ENCODE data around the gene PACSIN1.

PACSIN1 gene

DNA sequence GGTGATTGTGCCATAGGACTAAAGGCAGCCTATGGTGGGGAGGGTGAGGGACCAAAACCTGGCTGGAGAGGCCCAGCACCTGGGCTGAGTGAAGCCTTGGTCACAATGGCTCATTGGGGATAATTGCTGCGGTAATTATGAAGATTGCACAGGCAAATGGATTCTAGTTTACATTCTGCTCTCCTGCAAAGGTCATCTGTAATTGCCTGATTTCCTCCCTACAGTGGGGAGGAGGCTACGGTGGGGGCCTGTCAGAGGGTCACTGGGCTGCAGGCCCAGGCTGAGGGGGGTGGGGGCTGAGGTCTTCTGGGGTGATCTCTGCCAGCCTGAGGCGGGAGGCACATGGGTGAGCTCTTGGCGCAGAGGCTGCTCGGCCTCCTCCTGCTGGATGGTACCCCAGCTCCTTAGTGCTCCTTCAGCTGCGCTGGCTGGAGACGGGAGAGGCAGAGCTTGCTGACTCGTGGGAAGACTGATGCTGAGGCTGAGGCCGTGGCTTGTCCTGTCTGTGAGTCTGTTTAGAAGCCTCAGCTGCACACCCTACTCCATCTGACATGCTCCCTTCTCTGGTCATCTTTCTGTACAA is 30.3 kb downstream of the PACSIN1 start:
- DNase-seq (ENCODE audit: low read depth), result no peak
- H3K4me3 ChIP-seq (ENCODE audit: low read depth, low read length), result no peak overlapping the region
- TF ChIP-seq, protein P1, sequence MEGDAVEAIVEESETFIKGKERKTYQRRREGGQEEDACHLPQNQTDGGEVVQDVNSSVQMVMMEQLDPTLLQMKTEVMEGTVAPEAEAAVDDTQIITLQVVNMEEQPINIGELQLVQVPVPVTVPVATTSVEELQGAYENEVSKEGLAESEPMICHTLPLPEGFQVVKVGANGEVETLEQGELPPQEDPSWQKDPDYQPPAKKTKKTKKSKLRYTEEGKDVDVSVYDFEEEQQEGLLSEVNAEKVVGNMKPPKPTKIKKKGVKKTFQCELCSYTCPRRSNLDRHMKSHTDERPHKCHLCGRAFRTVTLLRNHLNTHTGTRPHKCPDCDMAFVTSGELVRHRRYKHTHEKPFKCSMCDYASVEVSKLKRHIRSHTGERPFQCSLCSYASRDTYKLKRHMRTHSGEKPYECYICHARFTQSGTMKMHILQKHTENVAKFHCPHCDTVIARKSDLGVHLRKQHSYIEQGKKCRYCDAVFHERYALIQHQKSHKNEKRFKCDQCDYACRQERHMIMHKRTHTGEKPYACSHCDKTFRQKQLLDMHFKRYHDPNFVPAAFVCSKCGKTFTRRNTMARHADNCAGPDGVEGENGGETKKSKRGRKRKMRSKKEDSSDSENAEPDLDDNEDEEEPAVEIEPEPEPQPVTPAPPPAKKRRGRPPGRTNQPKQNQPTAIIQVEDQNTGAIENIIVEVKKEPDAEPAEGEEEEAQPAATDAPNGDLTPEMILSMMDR (IDR thresholded peaks at IDR 0.05; ENCODE audit: low read depth, low read length, missing control alignments), result no peak
- in situ Hi-C loops (cut with HindIII; ENCODE audit: low sequenced_read_pairs), result no loop called here

DNA sequence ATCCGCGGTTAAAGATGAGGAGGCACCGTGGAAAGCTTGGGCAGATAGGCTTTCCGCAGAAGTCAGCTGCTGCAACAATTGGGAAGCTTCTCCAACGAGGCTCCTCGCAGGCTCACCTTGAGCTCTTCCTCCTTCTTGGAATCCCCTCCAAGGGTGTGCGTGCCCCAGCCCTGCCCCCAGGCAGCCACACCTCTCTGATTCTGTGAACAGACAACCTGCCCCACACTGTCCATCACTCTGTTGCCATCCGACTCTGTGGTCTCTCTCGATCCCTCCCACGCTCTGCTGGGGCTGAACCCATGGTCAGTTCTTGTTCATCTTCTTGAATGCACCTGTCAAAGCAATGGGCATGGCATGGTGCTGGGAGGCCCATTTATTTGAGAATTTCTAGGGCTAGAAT is 31.5 kb downstream of the PACSIN1 start:
- in situ Hi-C loops (cut with HindIII; ENCODE audit: low sequenced_read_pairs), result no loop called here
- no peak for DNase-seq (ENCODE audit: low read depth)

DNA sequence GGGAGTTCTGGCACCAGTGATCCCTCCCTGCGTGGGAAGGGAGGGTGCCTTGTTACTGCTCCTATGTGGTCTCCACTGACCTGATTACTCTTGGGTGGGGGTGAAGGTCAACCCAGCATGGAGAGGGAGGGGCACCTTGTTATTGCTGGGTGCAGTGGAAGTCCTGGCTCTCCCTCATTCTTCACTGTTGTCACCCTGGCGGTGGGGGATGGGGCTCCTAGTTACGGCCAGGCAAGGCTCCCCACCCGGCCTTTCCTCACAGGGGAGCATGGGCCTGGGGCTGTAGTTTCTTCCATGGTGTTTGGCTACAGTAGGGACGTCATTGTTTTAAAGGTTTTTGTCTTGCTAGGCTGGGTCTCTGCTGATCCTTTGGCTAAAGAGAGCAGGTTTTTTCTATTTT is 40.8 kb downstream of the PACSIN1 start:
- TF ChIP-seq, protein P1 (IDR thresholded peaks at IDR 0.05; ENCODE audit: low read depth, low read length, missing control alignments), result no peak
- no peak for DNase-seq (ENCODE audit: low read depth)
- no peak overlapping the region for H3K4me3 ChIP-seq (ENCODE audit: low read depth, low read length)
- in situ Hi-C loops (cut with HindIII; ENCODE audit: low sequenced_read_pairs), result no loop called here

More for the DNA sequence above, 31.5 kb downstream of the PACSIN1 start:
- H3K4me3 ChIP-seq (ENCODE audit: low read depth, low read length), result no peak overlapping the region
- TF ChIP-seq, protein P1 (IDR thresholded peaks at IDR 0.05; ENCODE audit: low read depth, low read length, missing control alignments), result no peak

DNA sequence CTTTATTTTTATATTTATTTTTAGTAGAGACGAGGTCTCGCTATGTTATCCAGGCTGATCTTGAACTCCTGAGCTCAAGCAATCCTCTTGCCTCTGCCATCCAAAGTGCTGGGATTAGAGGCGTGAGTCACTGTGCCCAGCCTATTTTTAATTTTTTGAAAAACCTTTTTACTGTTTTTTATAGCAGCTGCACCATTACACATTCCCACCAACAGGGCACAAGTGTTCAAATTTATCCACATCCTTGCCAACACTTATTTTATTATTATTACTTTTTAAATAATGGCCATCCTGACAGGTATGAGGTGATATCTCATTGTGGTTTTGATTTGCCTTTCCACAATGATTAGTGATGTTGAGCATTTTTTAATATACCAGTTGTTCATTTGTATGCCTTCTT is 42.5 kb downstream of the PACSIN1 start:
- no peak for DNase-seq (ENCODE audit: low read depth)
- no peak overlapping the region for H3K4me3 ChIP-seq (ENCODE audit: low read depth, low read length)
- in situ Hi-C loops (cut with HindIII; ENCODE audit: low sequenced_read_pairs), result no loop called here
- TF ChIP-seq, protein P1 (IDR thresholded peaks at IDR 0.05; ENCODE audit: low read depth, low read length, missing control alignments), result no peak

DNA sequence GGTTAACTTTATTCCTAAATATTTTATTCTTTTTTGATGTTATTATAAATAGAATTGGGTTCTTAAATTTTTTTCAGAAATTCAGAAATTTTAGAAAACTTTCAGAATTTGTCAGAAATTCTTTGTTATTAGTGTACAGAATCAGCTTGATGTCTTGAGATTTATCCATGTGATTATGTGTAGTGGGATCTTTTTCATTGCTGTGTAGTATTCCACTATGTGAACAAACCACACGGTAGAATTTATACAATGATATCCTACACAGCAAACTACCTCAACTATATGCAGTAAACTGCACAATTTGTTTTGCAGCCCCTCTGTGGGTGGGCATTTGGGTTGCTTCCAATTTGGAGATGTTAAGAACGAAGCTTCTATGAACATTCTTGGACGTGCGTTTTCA is 43.9 kb downstream of the PACSIN1 start:
- no peak for DNase-seq (ENCODE audit: low read depth)
- H3K4me3 ChIP-seq (ENCODE audit: low read depth, low read length), result no peak overlapping the region
- in situ Hi-C loops (cut with HindIII; ENCODE audit: low sequenced_read_pairs), result loop anchor here (5.0 kb wide), 1 partner anchor 62 kb away; no protein-coding TSS in a partner anchor
- TF ChIP-seq, protein P1 (IDR thresholded peaks at IDR 0.05; ENCODE audit: low read depth, low read length, missing control alignments), result no peak

DNA sequence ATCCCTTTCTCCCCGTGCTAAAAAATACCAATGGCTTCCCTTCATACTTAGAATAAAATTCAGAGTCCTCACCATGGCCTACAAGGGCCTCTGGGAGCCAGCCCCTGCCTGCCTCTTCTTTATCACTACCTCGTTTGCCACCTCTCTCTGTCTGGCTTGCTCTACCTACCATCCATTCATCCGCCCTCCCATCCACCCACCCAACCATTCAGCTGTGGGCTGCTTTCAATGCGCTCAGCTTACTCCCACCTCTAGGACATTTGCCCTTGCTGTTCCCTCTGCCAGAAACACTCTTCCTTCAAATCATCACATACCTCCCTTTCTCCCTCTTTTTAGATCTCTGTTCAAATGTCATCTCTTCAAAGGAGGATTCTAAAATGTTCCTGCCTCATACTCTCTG is 44.4 kb downstream of the PACSIN1 start:
- no peak for DNase-seq (ENCODE audit: low read depth)
- in situ Hi-C loops (cut with HindIII; ENCODE audit: low sequenced_read_pairs), result loop anchor here (5.0 kb wide), 1 partner anchor 63 kb away; no protein-coding TSS in a partner anchor
- TF ChIP-seq, protein P1 (IDR thresholded peaks at IDR 0.05; ENCODE audit: low read depth, low read length, missing control alignments), result no peak
- H3K4me3 ChIP-seq (ENCODE audit: low read depth, low read length), result no peak overlapping the region
